PFSK-1 (cell line): Measurements from ENCODE around the gene PTCH1.

Experiments
- FOXP2 ChIP-seq: optimal IDR thresholded peaks from 2 replicates; pipeline ENCODE3; 2011; ENCODE audit warnings: borderline replicate concordance, control low read depth, inconsistent platforms; ENCODE audit not compliant: insufficient read depth; ENCODE audit errors: extremely low read length, extremely low read depth
- POLR2AphosphoS5 ChIP-seq: IDR thresholded peaks from 2 replicates; pipeline ENCODE4 v1.6.1; 2012; ENCODE audit warnings: low read depth, mild to moderate bottlenecking, control low read depth, low read length, moderate library complexity
- SIN3A ChIP-seq: IDR thresholded peaks from 2 replicates; pipeline ENCODE4 v1.6.1; 2012; ENCODE audit warnings: mild to moderate bottlenecking, low read length, moderate library complexity, borderline replicate concordance; ENCODE audit not compliant: insufficient read depth
- TAF1 ChIP-seq: IDR thresholded peaks from 2 replicates; pipeline ENCODE4 v1.6.1; 2012; ENCODE audit warnings: low read length, control low read depth, borderline replicate concordance; ENCODE audit not compliant: insufficient read depth
- TF ChIP-seq, protein P1 (sequence below), 2 experiments: IDR thresholded peaks; 2 replicates each; pipeline versions ENCODE4 v1.6.1 to v1.8.0; 2011 to 2012; ENCODE audit warnings: low read depth in 2 of 2, low read length in 2 of 2, control low read depth in 1 of 2, inconsistent platforms in 1 of 2, mild to moderate bottlenecking in 1 of 2, moderate library complexity in 1 of 2; ENCODE audit not compliant: insufficient read depth in 1 of 2

DNA sequence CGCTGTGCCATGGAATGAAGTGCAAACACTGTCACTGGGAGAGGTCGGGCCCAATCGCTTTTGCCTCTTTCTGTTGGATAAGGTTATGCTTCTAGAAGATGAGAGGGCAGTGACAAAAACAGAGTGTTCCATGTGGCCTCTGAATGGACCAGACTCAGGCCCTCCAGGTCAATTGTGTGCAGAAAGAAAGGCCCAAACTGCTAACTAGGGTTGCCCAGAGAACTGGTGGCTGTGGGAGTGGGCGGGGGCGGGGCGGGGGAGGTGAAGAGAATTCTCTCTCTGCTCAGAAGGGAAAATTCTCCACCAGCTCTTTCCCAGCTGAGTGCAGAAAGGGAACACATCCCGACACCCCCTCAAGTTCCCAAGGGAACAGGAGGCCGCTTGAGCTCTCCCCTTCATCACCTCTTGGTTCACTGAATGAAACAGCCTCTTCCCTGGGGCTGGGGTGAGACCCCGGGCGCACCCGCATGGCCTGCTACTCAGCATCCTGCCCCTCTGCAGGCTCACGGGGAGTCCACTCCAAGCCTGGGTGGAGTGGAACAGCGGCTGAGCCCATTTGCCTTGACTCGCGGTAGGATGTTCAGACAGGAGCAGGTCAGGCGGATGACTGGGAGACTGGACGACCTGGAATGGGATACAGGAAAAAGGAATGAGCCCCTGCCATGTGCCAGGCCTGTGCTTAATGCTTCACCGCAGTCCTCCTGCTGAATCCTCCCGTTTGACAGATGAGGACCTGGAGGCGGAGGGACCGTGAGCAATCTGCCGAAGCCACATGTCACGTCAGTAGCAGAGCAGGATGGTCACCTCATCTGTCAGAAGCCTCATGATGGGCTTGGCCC is 105.5 kb downstream of the PTCH1 start:
- TF ChIP-seq, protein P1, sequence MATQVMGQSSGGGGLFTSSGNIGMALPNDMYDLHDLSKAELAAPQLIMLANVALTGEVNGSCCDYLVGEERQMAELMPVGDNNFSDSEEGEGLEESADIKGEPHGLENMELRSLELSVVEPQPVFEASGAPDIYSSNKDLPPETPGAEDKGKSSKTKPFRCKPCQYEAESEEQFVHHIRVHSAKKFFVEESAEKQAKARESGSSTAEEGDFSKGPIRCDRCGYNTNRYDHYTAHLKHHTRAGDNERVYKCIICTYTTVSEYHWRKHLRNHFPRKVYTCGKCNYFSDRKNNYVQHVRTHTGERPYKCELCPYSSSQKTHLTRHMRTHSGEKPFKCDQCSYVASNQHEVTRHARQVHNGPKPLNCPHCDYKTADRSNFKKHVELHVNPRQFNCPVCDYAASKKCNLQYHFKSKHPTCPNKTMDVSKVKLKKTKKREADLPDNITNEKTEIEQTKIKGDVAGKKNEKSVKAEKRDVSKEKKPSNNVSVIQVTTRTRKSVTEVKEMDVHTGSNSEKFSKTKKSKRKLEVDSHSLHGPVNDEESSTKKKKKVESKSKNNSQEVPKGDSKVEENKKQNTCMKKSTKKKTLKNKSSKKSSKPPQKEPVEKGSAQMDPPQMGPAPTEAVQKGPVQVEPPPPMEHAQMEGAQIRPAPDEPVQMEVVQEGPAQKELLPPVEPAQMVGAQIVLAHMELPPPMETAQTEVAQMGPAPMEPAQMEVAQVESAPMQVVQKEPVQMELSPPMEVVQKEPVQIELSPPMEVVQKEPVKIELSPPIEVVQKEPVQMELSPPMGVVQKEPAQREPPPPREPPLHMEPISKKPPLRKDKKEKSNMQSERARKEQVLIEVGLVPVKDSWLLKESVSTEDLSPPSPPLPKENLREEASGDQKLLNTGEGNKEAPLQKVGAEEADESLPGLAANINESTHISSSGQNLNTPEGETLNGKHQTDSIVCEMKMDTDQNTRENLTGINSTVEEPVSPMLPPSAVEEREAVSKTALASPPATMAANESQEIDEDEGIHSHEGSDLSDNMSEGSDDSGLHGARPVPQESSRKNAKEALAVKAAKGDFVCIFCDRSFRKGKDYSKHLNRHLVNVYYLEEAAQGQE (IDR thresholded peaks at IDR 0.05; ENCODE audit: insufficient read depth in 1 of 2, low read depth in 2 of 2, low read length in 2 of 2), result no peak
- TF ChIP-seq POLR2AphosphoS5 (no peak), TAF1 (no peak), SIN3A (no peak), FOXP2 (no peak)
